Adrenal gland (tissue), 5 donors: ENCODE measurements around the gene LHX6.

Experiments used
- POLR2A ChIP-seq, 2 donors: fragments of 450-650 bp; IDR thresholded peaks; one replicate each; pipeline ENCODE4 v1.6.1; 2017; ENCODE audit warnings: antibody characterized with exemption in 2 of 2, mild to moderate bottlenecking in 2 of 2, moderate library complexity in 1 of 2
- TF ChIP-seq, protein P1 (sequence below), 6 experiments: fragments of 450-650 bp in 4 of 6; fragments of 200-600 bp in 2 of 6; sonication (generic) in 1 of 6; IDR thresholded peaks; 1 replicate in 5 of 6; 2 replicates in 1 of 6; pipeline versions ENCODE4 v1.5.1 to v1.8.0; 2016 to 2021; ENCODE audit warnings: antibody characterized with exemption in 6 of 6, mild to moderate bottlenecking in 2 of 6, moderate library complexity in 1 of 6
- donor health status: DM: no; HTN: no; CAD: no.

DNA sequence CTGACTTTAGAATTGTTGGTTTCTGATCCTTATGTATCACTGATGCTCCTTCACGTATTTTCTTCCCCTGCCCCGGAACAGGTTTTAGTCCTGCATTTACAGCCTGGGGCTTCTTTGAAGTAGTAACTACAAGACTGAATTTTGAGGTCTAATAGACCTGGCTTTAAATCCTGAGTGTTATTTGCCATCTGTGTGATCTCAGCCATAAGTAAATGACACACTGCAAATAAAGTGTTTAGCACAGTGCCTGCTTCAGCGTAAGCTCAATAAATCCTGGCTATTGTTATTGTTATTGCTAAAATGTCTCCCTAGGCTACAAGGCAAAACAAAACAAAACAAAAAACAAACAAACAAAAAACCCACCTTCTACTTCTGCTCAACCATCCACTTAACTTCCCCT lies 15.6 kb upstream of the LHX6 start:
- TF ChIP-seq, protein P1, sequence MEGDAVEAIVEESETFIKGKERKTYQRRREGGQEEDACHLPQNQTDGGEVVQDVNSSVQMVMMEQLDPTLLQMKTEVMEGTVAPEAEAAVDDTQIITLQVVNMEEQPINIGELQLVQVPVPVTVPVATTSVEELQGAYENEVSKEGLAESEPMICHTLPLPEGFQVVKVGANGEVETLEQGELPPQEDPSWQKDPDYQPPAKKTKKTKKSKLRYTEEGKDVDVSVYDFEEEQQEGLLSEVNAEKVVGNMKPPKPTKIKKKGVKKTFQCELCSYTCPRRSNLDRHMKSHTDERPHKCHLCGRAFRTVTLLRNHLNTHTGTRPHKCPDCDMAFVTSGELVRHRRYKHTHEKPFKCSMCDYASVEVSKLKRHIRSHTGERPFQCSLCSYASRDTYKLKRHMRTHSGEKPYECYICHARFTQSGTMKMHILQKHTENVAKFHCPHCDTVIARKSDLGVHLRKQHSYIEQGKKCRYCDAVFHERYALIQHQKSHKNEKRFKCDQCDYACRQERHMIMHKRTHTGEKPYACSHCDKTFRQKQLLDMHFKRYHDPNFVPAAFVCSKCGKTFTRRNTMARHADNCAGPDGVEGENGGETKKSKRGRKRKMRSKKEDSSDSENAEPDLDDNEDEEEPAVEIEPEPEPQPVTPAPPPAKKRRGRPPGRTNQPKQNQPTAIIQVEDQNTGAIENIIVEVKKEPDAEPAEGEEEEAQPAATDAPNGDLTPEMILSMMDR (IDR thresholded peaks at IDR 0.05) = no peak
- TF ChIP-seq POLR2A (IDR thresholded peaks at IDR 0.05) = no peak
